Measurements from ENCODE around the gene FUT9. TPM values are rescaled to one million over a fixed set of nuclear protein-coding genes. Genes with fewer than 3 reads are reported as not detected.

The FUT9 gene
- total RNA-seq, 1 donor from 2014 or later = not detected

- Histone ChIP-seq H3K27me3 (no peaks in the 10 kb centered on the region), H3K27ac (no peak overlapping the region), H3K4me3 (no peak overlapping the region), H3K4me1 (no peaks in the 10 kb centered on the region), H3K9me3 (no peaks in the 10 kb centered on the region), H3K36me3 (no peaks in the 10 kb centered on the region)
- no peak for TF ChIP-seq CTCF (IDR thresholded peaks at IDR 0.05)
- ATAC-seq = no peak
- DNase-seq = no peak
- intact Hi-C loops (cut with DNase I) = no loop called here
These were observed 138.0 kb downstream of the FUT9 start for GRCh38 chr6:96153775-96154174.

GRCh38 chr6:96156425-96156824 lies 140.7 kb downstream of the FUT9 start:
- no peaks in the 10 kb centered on the region for H3K36me3 ChIP-seq
- no peak for TF ChIP-seq CTCF (IDR thresholded peaks at IDR 0.05)
- no peaks in the 10 kb centered on the region for H3K9me3 ChIP-seq
- no peak overlapping the region for H3K4me3 ChIP-seq
- ATAC-seq = no peak
- intact Hi-C loops (cut with DNase I) = no loop called here
- no peaks in the 10 kb centered on the region for H3K4me1 ChIP-seq
- H3K27me3 ChIP-seq = no peaks in the 10 kb centered on the region
- DNase-seq = no peak
- no peak overlapping the region for H3K27ac ChIP-seq

- Histone ChIP-seq H3K9me3 (no peaks in the 10 kb centered on the region), H3K36me3 (no peaks in the 10 kb centered on the region), H3K4me1 (no peaks in the 10 kb centered on the region), H3K27ac (no peak overlapping the region), H3K27me3 (no peaks in the 10 kb centered on the region), H3K4me3 (peak overlapping the region; percentile 20)
- DNase-seq (no peak), ATAC-seq (no peak)
- no peak for TF ChIP-seq CTCF (IDR thresholded peaks at IDR 0.05)
- intact Hi-C loops (cut with DNase I) = no loop called here
These were observed 141.3 kb downstream of the FUT9 start for GRCh38 chr6:96157018-96157565.

GRCh38 chr6:96162711-96163120 lies 146.9 kb downstream of the FUT9 start:
- no peak for TF ChIP-seq CTCF (IDR thresholded peaks at IDR 0.05)
- intact Hi-C loops (cut with DNase I) = no loop called here
- no peaks in the 10 kb centered on the region for H3K9me3 ChIP-seq
- DNase-seq (no peak), ATAC-seq (no peak)
- no peaks in the 10 kb centered on the region for H3K36me3 ChIP-seq
- H3K4me3 ChIP-seq = no peak overlapping the region
- H3K27me3 ChIP-seq = no peaks in the 10 kb centered on the region
- no peak overlapping the region for H3K27ac ChIP-seq
- H3K4me1 ChIP-seq = no peaks in the 10 kb centered on the region

- DNase-seq (no peak), ATAC-seq (no peak)
- Histone ChIP-seq H3K27ac (no peak overlapping the region), H3K36me3 (no peaks in the 10 kb centered on the region), H3K4me3 (no peak overlapping the region), H3K4me1 (no peaks in the 10 kb centered on the region), H3K9me3 (no peaks in the 10 kb centered on the region), H3K27me3 (no peaks in the 10 kb centered on the region)
- no peak for TF ChIP-seq CTCF (IDR thresholded peaks at IDR 0.05)
- intact Hi-C loops (cut with DNase I) = no loop called here
These were observed 149.0 kb downstream of the FUT9 start for GRCh38 chr6:96164802-96165201.

GRCh38 chr6:96171112-96171511 lies 155.3 kb downstream of the FUT9 start:
- DNase-seq = no peak
- Histone ChIP-seq H3K4me3 (no peak overlapping the region), H3K27me3 (no peaks in the 10 kb centered on the region), H3K36me3 (no peaks in the 10 kb centered on the region), H3K27ac (no peak overlapping the region), H3K9me3 (no peaks in the 10 kb centered on the region), H3K4me1 (no peaks in the 10 kb centered on the region)
- intact Hi-C loops (cut with DNase I) = no loop called here
- no peak for TF ChIP-seq CTCF (IDR thresholded peaks at IDR 0.05)
- no peak for ATAC-seq

Measured in upper lobe of right lung (tissue), 1 donor.